Hematopoietic multipotent progenitor cell treated with erythropoietin and hydrocortisone succinate and interleukin-3 and kit ligand, for 15 days (in vitro differentiated cells): ENCODE measurements around the gene EID1.

ENCODE experiments used
- DNase-seq: peaks from one replicate; pipeline ENCODE4 v3.0.0-alpha.2; 2015; ENCODE audit warnings: low spot score

The EID1 gene

DNA sequence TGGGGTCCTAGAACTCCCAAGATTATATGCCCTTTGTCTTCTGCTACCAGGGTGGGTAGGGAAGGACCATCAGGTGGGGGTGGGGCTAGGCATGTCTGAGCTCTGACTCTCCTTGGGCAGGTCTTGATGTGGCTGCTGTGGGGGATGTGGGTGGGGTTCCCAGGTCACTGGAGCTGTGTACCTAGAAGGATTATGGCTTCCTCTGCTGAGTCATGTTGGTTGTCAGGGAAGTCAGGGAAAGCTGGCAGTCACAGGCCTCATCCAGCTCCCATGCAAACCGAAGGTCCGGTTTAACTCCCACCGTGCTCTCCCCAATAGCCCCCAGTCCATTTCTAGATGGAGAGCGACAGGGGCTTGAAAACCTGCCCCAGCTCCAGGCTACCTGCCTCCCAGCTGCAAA lies 35.2 kb downstream of the EID1 start:
- DNase-seq: no peak

DNA sequence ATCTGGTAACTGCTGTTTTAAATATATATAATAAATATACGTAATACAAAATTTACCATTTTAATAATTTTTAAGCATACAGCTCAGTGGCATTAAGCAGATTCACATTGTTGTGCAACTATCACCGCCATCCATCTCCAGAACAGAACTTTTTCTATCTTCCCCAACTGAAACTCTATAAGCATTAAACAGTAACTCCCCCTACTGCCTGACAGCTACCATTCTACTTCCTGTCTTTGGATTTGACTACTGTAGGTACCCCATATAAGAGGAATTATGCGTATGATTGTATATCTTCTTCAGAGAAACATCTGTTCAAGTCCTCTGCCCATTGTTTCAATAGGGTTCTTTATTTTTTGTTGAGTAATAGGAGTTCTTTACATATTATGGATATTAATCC lies 36.8 kb downstream of the EID1 start:
- DNase-seq: no peak

DNA sequence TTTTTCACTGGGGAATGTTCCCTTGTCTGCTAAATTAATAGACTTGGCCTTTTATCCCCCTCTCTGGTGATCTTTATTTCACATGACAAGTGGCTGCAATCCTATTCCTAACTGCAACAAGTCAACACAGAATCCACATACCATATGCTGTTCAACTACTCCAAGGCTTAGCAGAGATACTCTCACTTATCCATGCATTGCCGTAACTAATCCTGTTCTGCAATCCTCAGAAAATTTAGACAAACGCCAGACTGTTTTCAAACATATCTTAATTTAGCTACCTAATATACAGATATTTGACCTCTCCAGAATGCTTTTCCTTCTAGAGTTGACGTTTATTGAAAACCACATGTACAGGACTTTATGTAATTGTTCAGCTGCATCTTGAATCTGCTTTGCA lies 37.9 kb downstream of the EID1 start:
- no peak for DNase-seq

DNA sequence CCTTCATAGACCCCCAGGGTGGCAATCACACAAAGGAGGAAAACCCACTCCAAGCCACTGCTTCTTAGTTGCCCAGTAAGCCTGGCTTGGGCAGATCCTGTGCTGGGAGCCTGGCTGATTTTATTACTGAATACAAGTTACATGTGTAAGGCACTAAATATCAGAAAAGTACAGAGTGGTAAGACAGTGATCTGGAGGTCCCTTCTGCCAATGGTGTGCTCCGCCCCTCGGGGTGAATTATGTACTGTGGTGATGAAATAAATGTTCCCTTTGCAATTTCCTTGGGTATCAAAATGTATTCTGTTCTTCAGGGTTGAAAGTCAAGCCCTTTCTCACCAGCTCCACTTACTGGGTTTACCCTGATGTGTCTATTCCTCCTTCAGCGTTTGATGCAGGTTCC lies 38.8 kb downstream of the EID1 start:
- DNase-seq: no peak

DNA sequence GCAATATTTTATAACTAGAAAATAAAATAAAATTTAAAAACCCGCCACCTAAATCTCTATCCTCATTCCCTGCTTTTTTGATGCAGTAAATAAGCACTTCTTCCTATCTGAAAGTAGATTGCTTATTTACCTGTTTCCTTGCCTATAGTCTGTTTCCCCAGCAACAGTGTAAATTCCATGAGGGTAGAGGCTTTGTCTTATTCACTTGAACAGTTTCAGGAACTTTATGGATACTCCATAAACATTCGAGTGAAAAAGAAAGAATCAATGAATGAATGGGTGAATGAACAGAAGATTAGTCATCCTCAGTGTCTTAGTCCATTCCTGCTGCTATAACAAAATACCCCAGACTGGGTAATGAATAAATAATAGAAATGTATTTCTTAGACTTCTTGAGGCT lies 44.1 kb downstream of the EID1 start:
- no peak for DNase-seq

DNA sequence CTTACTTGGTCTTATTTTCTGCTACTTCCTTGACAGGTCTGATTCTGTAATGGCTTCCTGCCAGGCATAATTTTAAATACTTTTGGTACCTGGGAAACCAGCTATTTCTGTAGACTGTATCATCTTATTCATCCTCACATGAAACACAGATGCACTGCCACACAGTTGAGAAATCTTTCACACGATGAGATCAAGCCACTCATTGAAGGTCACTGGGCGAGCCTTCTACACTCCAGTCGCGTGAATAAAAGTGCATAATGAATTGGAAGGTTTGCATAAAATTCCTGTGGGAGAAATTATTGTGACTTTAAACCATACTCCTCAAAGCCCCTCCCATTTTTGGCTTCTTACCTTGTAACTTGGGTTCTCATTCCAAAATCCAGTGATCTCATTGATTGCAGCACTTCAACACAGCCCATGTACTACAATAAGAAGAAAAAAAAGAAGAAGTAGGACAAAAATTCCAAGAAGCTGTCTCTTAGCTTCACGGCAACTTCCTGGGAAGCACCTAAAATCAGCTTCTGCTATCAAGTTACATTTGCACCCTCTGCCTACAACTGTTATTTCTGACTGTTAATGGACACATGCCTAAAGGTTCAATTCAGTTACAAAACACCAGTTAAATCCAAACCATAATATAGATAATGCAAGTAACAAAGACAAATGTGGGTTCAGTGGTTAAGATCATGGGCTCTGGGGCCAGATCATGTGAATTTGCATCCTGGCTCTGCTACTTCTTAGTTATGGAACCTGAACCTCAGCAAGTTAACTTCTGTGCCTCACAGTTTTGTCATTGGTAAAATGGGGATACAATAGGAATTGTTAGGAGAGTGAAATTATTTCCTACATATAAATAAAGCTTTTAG lies 46.8 kb downstream of the EID1 start:
- DNase-seq: no peak

DNA sequence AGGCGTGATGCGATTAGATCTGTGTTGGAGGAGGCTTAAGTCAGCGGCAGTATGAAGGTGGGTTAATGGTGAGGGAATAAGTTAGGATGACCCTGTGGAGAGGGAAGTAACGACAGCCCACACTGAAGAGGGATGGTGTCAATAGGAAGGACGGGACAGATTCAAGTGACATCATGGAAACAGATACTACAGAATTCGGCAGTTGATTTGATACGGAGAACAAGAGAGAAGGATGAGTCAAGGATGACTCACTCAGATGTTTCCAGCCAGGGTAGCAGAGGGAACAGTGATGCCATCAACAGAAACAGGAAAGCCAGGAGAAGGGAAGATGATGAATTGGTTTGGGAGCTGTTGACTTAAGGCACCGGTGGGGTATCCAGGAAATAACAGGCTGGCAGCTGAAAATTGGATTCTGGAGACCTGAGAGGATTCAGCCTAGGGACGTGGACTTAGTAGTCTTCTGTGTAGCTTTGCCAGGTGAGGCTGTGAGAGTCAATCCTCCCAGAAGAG lies 47.8 kb downstream of the EID1 start:
- no peak for DNase-seq

DNA sequence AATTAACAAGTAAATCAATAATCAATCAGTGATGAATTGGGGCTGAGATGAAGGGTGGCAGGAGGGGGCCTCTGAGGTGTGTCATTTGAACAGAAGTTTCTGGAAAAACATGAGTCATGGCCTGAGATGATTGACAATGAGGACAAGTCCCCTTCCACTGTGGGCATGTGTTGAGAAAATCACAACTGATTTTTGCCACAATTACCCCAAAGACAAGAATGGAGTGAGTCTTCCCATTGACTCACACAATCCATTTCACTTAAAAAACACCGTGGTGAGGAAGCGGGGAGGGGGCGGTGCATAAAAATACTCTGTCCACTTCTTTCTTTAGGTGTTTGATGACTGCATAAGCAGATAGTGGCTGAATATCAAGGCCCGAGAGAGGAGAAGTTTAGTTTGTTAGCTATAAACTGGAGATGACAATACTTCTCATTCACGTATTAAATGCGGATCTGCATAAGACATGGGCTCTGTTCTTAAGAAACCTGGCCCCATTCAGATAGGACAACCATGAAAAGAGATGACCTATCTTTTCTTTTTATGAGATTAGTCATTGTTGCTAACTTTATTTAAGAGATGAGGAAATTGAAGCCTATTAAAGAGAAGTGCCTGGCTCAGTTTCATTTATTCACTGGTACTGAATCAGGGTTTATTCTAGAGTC lies 51.1 kb downstream of the EID1 start:
- DNase-seq: no peak

DNA sequence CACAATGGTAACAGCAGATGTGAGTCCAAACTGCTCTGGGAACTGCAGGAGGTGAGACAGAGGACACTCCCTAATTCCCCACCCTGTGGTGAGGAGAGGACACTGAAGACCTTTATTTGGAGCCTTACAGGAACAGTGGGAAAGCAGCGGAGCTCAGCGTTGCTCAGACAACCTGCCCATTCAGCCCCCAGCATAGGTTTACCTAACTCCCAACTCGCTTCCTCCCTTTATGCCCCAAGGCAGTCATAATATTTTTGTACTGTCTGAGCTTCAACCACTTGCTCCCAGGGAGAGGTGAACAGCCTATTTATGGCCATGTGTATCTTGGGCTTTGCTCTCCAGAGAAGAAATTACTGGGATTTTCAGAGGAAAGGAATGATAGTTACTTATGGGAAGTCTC lies 51.7 kb downstream of the EID1 start:
- DNase-seq: no peak
